ENCODE measurements around the gene OPCML. TPM values are rescaled to one million over a fixed set of nuclear protein-coding genes. Genes with fewer than 3 reads are reported as not detected.

OPCML gene
- total RNA-seq, 1 donor from 2014 or later: 0.12 TPM

GRCh38 chr11:132943357-132943705, 589.0 kb downstream of the OPCML start:
- H3K9me3 ChIP-seq: no peaks in the 10 kb centered on the region
- no peak for TF ChIP-seq CTCF (IDR thresholded peaks at IDR 0.05)
- H3K27ac ChIP-seq: no peak overlapping the region
- intact Hi-C loops (cut with DNase I): no loop called here
- ATAC-seq (no peak), DNase-seq (no peak)
- H3K4me3 ChIP-seq: no peak overlapping the region
- H3K36me3 ChIP-seq: no peaks in the 10 kb centered on the region
- H3K27me3 ChIP-seq (ENCODE audit: low read depth): peaks cover 37% of the 10 kb centered on the region
- H3K4me1 ChIP-seq: no peaks in the 10 kb centered on the region

- DNase-seq: no peak
- H3K27me3 ChIP-seq (ENCODE audit: low read depth): peaks cover 37% of the 10 kb centered on the region
- H3K4me1 ChIP-seq: no peaks in the 10 kb centered on the region
- no peaks in the 10 kb centered on the region for H3K36me3 ChIP-seq
- no peak overlapping the region for H3K4me3 ChIP-seq
- no peaks in the 10 kb centered on the region for H3K9me3 ChIP-seq
- TF ChIP-seq CTCF (IDR thresholded peaks at IDR 0.05): no peak
- intact Hi-C loops (cut with DNase I): no loop called here
- peak in 1 of 2 donors; percentile 40 for ATAC-seq
- H3K27ac ChIP-seq: no peak overlapping the region
These were observed 589.5 kb downstream of the OPCML start for GRCh38 chr11:132942611-132943356.

- DNase-seq: no peak
- peaks cover 37% of the 10 kb centered on the region for H3K27me3 ChIP-seq (ENCODE audit: low read depth)
- intact Hi-C loops (cut with DNase I): no loop called here
These were observed 590.5 kb downstream of the OPCML start for GRCh38 chr11:132941761-132942160.

GRCh38 chr11:132941024-132941646, 591.2 kb downstream of the OPCML start:
- no peaks in the 10 kb centered on the region for H3K9me3 ChIP-seq
- H3K27me3 ChIP-seq (ENCODE audit: low read depth): peaks cover 36% of the 10 kb centered on the region
- H3K4me3 ChIP-seq: no peak overlapping the region
- no peaks in the 10 kb centered on the region for H3K36me3 ChIP-seq
- H3K4me1 ChIP-seq: no peaks in the 10 kb centered on the region
- DNase-seq (no peak), ATAC-seq (no peak)
- peak; percentile 73 for TF ChIP-seq CTCF (IDR thresholded peaks at IDR 0.05)
- intact Hi-C loops (cut with DNase I): no loop called here
- no peak overlapping the region for H3K27ac ChIP-seq

More at GRCh38 chr11:132941761-132942160, 590.5 kb downstream of the OPCML start:
- Histone ChIP-seq H3K27ac (no peak overlapping the region), H3K9me3 (no peaks in the 10 kb centered on the region), H3K4me1 (no peaks in the 10 kb centered on the region), H3K4me3 (no peak overlapping the region), H3K36me3 (no peaks in the 10 kb centered on the region)
- ATAC-seq: no peak
- TF ChIP-seq CTCF (IDR thresholded peaks at IDR 0.05): no peak

GRCh38 chr11:132937016-132937415, 595.3 kb downstream of the OPCML start:
- Histone ChIP-seq H3K4me3 (no peak overlapping the region), H3K27me3 (ENCODE audit: low read depth) (peaks cover 7% of the 10 kb centered on the region), H3K9me3 (no peaks in the 10 kb centered on the region), H3K27ac (no peak overlapping the region), H3K4me1 (no peaks in the 10 kb centered on the region), H3K36me3 (no peaks in the 10 kb centered on the region)
- intact Hi-C loops (cut with DNase I): no loop called here
- DNase-seq: no peak
- no peak for ATAC-seq
- TF ChIP-seq CTCF (IDR thresholded peaks at IDR 0.05): no peak

All from lower lobe of right lung (tissue), 2 donors.